GM04504 (cell line): ENCODE results near the gene CTNNA2.
"Not testable (repeated sequence)": the region's sequence is repeated elsewhere in the genome, so short reads cannot be mapped to it uniquely, and the experiment has no call there.

Source experiments
- DNase-seq: peaks from one replicate; pipeline ENCODE4 v3.0.0-alpha.2; 2012; ENCODE audit warnings: low read depth

The CTNNA2 gene

GRCh38 chr2:80146757-80147156 is 633.9 kb downstream of the CTNNA2 start:
- DNase-seq = not testable (repeated sequence)

DNA sequence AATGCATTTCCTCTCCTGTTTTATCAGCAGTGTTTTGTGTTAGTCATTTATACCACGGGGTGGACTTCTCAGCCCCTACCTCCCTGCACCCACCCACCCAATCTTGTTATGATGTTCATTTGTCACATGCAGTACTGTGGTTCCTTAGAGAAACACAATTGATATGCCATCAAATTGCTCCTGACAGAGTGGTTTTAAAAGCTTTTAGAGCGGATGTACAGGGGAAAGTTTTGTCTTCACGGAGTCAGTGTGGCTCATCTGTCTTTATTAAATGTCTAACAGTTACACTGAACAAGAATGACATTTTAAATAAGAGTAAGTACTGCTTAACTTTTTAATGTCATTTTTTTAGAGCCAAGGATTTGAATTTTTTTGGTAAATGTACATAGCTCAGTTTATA is 634.8 kb downstream of the CTNNA2 start:
- no peak for DNase-seq

DNA sequence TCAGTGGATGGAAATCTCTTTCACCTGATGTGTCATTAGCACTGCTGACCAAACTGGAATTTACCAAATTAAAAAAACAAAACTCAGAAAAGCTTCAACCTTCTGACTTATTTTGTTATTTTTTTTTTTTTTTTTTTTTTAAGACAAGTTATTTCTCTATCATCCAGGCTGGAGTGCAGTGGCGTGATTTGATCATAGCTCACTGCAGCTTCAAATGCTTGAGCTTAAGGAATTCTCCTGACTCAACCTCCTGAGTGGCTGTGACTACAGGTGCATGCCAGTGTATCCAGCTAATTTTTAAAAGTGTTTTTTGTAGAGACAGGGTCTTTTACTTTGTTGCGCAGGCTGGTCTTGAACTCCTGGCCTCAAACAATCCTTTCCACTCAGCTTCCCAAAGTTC is 636.1 kb downstream of the CTNNA2 start:
- no peak for DNase-seq

DNA sequence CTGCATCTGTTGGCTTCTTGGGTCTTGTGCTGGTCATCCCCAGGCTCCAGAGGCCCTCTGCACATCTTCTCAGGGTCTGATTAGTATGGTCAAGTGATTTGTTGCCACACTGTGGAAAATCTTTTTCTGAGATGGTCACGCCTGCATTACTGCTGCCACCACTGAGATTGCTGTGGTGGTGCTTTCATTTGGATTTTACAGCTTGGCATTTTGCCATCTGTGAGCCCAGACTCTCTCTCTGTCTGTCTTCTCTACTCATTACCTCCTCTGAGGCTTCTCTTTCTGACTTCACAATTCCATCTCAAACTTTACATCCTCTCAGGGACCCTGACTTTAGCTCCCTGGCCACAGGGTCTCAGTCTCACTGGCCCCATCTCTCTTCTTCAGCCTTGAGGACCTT is 637.1 kb downstream of the CTNNA2 start:
- DNase-seq = no peak

GRCh38 chr2:80151248-80151647 is 638.4 kb downstream of the CTNNA2 start:
- no peak for DNase-seq

- DNase-seq = no peak
These were observed 638.8 kb downstream of the CTNNA2 start for GRCh38 chr2:80151651-80152050.

DNA sequence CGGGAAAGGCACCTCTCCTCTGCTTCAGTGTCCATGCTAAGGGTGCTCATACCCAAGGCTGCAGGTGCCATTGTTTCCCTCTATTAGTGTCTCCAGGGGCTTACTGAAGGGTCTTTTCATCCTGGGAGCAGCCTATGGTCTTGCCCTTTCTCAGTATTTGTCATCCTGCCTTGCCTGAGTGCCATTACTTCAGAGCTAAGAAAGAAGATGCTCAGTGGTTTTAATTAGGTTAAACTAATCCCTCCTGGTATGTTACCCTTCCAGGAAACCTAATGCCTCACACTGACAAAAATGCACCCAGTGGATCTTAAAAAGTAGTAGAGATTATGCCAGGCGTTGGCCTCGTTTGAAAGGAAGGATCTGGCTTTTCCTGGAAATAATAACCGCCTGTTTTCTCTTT is 640.3 kb downstream of the CTNNA2 start:
- no peak for DNase-seq

DNA sequence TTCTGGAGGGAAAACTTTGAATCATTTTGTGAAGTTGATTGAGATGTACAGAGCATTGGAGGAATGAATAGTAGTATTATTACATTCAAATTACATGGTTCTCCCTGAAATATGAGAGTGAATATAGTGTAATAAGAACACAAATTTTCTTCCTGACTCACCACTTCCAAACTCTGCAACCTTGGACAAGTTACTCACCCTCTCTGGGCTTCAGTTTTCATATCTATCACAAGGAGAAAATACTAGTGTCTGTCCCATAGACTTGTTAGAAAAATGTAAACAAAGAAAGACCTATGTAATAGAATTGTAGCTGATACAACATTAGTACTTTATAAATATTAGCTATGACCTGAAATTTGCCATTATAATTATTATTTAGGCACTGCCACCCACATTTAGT is 640.9 kb downstream of the CTNNA2 start:
- no peak for DNase-seq

DNA sequence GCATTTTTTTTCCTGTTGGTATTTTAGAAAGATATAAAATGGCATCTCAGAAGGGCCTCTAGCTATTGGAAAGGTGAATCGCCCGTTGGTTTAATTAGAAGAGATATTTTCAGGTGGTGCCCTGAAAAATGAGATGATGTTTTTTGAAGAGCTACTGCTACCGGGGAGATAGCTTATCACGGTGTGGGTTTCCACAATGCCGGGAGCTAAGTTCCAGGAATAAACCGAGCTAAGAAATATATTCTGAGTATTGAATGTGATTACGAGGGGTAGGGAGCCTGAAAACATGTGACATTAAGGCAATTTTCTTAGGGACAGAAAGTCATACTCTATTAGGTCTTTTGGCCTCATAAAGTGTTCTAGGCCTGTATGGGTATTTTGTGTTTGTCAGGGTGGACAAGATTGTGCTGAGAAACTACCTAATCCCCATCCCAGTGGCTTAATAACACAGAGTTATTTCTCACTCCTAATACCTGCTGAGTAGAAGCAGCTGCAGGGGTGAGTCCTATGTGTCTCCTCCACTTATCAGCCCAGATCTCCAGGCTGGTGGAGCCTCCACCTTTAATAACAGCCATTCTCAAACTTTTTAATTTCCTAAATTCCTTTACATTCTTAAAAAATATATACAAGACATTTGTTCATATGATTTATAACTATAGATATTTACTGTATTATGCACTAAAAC is 641.5 kb downstream of the CTNNA2 start:
- DNase-seq = no peak

- DNase-seq = no peak
These were observed 651.5 kb downstream of the CTNNA2 start for GRCh38 chr2:80164375-80164774.

DNA sequence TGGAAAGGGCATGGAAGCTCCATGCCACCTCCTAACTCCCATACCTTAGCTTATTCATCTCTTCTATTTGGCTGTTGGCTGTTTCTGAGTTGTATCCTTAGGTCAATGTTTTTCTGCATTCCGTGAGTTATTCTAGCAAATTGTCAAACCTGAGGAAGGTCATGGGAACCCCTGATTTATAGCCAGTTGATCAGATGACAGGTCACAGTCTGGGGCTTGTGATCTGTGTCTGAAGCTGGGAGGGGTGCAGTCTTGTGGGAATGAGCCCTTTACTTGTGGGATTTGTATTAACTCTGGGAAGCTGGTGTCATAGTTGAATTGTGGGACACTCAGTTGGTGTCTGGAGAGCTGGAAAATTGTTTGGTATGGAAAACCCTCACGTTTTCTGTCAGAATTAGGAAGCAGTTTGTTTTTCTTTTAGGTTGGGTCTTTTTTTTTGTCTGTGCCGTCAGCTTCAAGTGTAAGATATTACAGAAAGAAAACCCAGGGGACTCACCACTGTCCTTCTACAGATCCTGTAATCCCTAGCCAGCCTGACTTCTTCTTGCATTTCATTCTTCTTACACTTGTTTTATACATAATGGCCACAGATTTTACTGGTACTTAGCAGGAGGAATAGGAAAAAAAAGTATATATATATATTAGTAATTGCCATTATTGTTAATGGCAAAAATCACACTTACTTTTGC is 653.8 kb downstream of the CTNNA2 start:
- no peak for DNase-seq

GRCh38 chr2:80167284-80167808 is 654.5 kb downstream of the CTNNA2 start:
- no peak for DNase-seq

- no peak for DNase-seq
These were observed 655.2 kb downstream of the CTNNA2 start for GRCh38 chr2:80168037-80168436.

GRCh38 chr2:80168801-80169200 is 656.0 kb downstream of the CTNNA2 start:
- no peak for DNase-seq

- no peak for DNase-seq
These were observed 657.2 kb downstream of the CTNNA2 start for GRCh38 chr2:80169811-80170594.

- DNase-seq = no peak
These were observed 672.2 kb downstream of the CTNNA2 start for GRCh38 chr2:80185091-80185490.

GRCh38 chr2:80186262-80186661 is 673.4 kb downstream of the CTNNA2 start:
- no peak for DNase-seq

GRCh38 chr2:80187156-80187555 is 674.3 kb downstream of the CTNNA2 start:
- DNase-seq = no peak

DNA sequence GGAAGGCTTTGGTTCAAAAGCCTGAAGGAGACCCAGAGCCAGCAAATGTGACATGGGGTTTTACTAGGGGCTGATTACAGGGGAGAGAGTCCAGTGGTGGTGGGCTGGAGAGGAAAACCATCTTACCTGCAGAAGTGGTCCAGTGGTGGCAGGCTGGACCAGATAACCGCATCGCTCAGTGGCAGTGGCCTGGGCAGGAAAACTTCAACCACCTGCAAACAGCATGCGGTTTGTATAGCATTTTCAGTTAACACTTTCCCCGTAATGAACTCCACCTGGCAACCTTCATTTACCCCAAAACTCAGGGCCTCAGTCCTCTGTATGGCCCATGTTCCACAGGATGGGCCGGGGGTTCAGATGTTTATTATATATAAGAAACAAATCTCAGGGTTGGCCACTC is 677.3 kb downstream of the CTNNA2 start:
- no peak for DNase-seq

DNA sequence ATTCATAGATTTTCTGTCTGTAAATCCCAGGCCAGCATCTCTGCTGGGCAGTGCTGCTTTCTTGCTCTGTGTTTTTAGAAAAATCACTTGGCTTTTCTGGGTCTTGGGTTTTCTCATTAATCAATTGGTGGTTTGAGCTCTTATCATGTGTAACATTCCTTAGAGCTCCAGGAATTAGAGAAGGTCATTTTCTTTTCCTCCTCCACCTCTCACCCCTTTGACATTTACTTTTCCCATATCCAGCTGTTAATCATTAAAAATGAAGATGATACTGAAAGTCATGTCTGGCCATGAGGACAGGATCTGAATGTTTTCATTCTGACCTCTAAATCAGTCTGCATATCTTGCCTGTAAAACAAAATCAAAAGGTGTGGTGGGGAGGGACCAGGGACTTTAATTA is 680.7 kb downstream of the CTNNA2 start:
- DNase-seq = no peak

DNA sequence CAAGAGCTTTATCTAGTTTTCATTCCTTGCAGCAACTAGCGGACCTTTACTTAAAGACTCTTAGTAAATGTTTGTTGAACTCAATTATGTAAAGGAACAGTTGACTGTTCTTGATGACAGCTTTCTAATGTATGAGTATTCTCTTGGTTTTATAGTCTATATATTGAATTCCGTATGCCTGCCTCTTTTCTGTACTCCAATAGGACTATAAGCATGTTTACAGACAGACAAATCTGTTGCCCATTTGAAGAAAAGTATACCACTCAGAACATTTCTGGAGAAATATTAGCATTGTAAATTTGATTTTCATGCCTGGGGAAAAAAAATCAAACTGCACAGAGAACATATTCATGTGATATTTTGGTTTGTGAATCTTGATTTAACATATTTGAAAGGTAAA is 682.2 kb downstream of the CTNNA2 start:
- DNase-seq = no peak

DNA sequence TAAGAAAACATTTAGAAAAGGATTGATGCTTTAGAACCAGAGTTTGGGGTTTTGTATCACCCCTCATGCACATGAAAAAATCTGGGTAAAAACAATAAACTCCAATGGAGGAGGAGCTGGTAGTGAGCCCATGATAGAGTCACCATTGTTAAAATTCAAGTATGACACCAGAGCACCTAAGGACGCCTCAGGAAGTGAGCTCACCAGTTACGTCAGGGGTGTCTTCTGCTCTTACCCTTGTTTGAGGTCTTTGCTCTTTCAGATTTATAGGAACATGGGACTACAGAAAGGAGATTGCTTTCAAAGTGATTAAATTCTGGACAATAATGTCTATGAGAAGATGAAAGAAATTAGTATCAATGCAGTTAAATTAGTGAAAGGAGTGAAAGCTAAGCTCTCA is 685.2 kb downstream of the CTNNA2 start:
- no peak for DNase-seq

DNA sequence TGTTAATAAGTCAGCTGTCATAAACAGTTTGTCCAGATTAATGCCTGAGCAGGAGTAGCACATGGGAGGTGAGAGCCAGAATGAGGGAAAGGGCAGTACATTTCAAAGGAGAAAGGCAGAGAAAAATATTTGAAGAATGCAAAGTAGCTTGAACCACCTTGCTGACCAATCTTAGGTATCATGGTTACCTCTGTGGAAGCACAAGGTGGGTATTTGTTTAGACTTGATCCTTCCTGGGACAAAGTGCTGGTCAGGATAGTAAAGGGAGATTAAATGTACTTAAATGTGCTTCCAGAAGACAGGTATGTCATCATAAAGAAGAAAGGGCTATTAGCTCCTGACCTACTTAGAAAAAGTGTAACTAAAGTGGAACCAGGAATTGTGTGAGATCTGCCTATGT is 686.7 kb downstream of the CTNNA2 start:
- no peak for DNase-seq
